WTC11 (cell line): Measurements from ENCODE around the gene VPS8. TPM values are rescaled to one million over a fixed set of nuclear protein-coding genes. Genes with fewer than 3 reads are reported as not detected.

Experiments used
- ATAC-seq: fragments of 200-7000 bp; cut with Tn5 transposase; 2 replicates; pipeline ENCODE4 v1.10.0; 2021; ENCODE audit warnings: mild to moderate bottlenecking, moderate library complexity
- CTCF ChIA-PET: fragments of 300-600 bp; sonication (Branson Sonifier 250); formaldehyde crosslinking; loops from one replicate; lab custom pipeline; 2021; ENCODE audit warnings: antibody characterized with exemption; lab: Charles Lee
- POLR2A ChIA-PET: fragments of 350-600 bp; sonication (Branson Sonifier 250); formaldehyde crosslinking; loops from one replicate; lab custom pipeline; 2021; ENCODE audit warnings: antibody characterized with exemption; lab: Charles Lee
- DNase-seq: peaks from one replicate; pipeline ENCODE4 v3.0.0; 2021; ENCODE audit warnings: low spot score
- H3K27ac Mint-ChIP-seq: 2 replicates; pipeline ENCODE4 v1.8.0; 2021; ENCODE audit warnings: mixed read lengths
- H3K27me3 Mint-ChIP-seq: 2 replicates; pipeline ENCODE4 v1.8.0; 2021; ENCODE audit warnings: low read depth, mild to moderate bottlenecking, moderate library complexity, mixed read lengths
- H3K36me3 Mint-ChIP-seq: 2 replicates; pipeline ENCODE4 v1.8.0; 2021; ENCODE audit warnings: mixed read lengths
- H3K4me1 Mint-ChIP-seq: 2 replicates; pipeline ENCODE4 v1.8.0; 2022; ENCODE audit warnings: mixed read lengths
- H3K4me3 Mint-ChIP-seq: 2 replicates; pipeline ENCODE4 v1.8.0; 2021; ENCODE audit warnings: mild to moderate bottlenecking, moderate library complexity, mixed read lengths
- H3K9me3 Mint-ChIP-seq: 2 replicates; pipeline ENCODE4 v1.8.0; 2021; ENCODE audit warnings: mixed read lengths
- AR ChIP-seq: fragments of 250-450 bp; sonication (Bioruptor Pico); IDR thresholded peaks from 2 replicates; pipeline ENCODE4 v1.9.0; 2021; ENCODE audit warnings: mild to moderate bottlenecking
- ATF2 ChIP-seq: sonication (generic); formaldehyde crosslinking; IDR thresholded peaks from 2 replicates; pipeline ENCODE4 v1.8.1; 2022; ENCODE audit warnings: low read depth, missing genetic modification reagents, borderline replicate concordance
- ATF6 ChIP-seq: sonication (generic); formaldehyde crosslinking; IDR thresholded peaks from 2 replicates; pipeline ENCODE4 v1.8.1; 2023; ENCODE audit warnings: mild to moderate bottlenecking, missing genetic modification reagents
- FOXP4 ChIP-seq: sonication (generic); formaldehyde crosslinking; IDR thresholded peaks from 2 replicates; pipeline ENCODE4 v1.8.0; 2022; ENCODE audit warnings: mild to moderate bottlenecking, missing genetic modification reagents
- HMGXB4 ChIP-seq: sonication (generic); formaldehyde crosslinking; IDR thresholded peaks from 2 replicates; pipeline ENCODE4 v1.8.1; 2023; ENCODE audit warnings: mild to moderate bottlenecking, moderate library complexity, missing genetic modification reagents
- KAT7 ChIP-seq: sonication (generic); formaldehyde crosslinking; IDR thresholded peaks from 2 replicates; pipeline ENCODE4 v1.8.1; 2023; ENCODE audit warnings: missing genetic modification reagents, mild to moderate bottlenecking, borderline replicate concordance
- PRDM15 ChIP-seq: sonication (generic); formaldehyde crosslinking; IDR thresholded peaks from 2 replicates; pipeline ENCODE4 v1.8.0; 2022; ENCODE audit warnings: missing genetic modification reagents
- STAT6 ChIP-seq: sonication (generic); formaldehyde crosslinking; conservative IDR thresholded peaks from 2 replicates; pipeline ENCODE4 v1.8.1; 2023; ENCODE audit warnings: mild to moderate bottlenecking, low read depth, missing genetic modification reagents, moderate library complexity
- total RNA-seq: library from RNA; stranded (reverse); gene quantifications from 3 replicates; pipeline ENCODE4 v1.2.3, GENCODE V29; 2021

VPS8 gene
- total RNA-seq, 1 experiment from 2014 or later: 44.9 TPM

GRCh38 chr3:184887574-184887973, 75.6 kb downstream of the VPS8 start:
- no peak for TF ChIP-seq ATF2
- TF ChIP-seq FOXP4 (CRISPR knock-in tag): no peak
- no peak for TF ChIP-seq PRDM15 (CRISPR knock-in tag)
- TF ChIP-seq AR (CRISPR knock-in tag): no peak
- no peak for TF ChIP-seq ATF6 (CRISPR knock-in tag)
- no peak for TF ChIP-seq STAT6 (CRISPR knock-in tag)
- TF ChIP-seq KAT7 (CRISPR knock-in tag): no peak
- no peak for TF ChIP-seq HMGXB4 (CRISPR knock-in tag)
- no peaks in the 10 kb centered on the region for H3K9me3 Mint-ChIP-seq
- DNase-seq: no peak
- H3K27me3 Mint-ChIP-seq: no peaks in the 10 kb centered on the region
- no peak for ATAC-seq
- H3K4me1 Mint-ChIP-seq: peaks cover 6% of the 10 kb centered on the region
- H3K4me3 Mint-ChIP-seq: no peak overlapping the region
- peaks cover 3% of the 10 kb centered on the region for H3K36me3 Mint-ChIP-seq
- no peak overlapping the region for H3K27ac Mint-ChIP-seq
- ChIA-PET POLR2A (interaction anchor here (0.7 kb wide), 2 partner anchors 53 to 79 kb away, joined by 4 to 5 read pairs; no protein-coding TSS in a partner anchor), CTCF (no interaction called here)
